IMR-90 (cell line): ENCODE results near the gene PIM3. TPM values are rescaled to one million over a fixed set of nuclear protein-coding genes. Genes with fewer than 3 reads are reported as not detected.

Source experiments
- ATAC-seq: fragments of 200-7000 bp; cut with Tn5 transposase; 2 replicates; pipeline ENCODE4 v1.9.1; 2020; ENCODE audit warnings: low read depth, mild to moderate bottlenecking, moderate library complexity
- BruUV-seq: library from RNA; stranded (reverse); fragments of 400-500 nt; replicated peaks from 2 replicates; lab custom pipeline; 2021; lab: Mats Ljungman, UMichigan
- CTCF ChIA-PET: fragments of 300-600 bp; formaldehyde crosslinking; extraction: SDS; loops from one replicate; lab custom pipeline; 2021; ENCODE audit warnings: antibody characterized with exemption; lab: Yijun Ruan, JAX
- POLR2A ChIA-PET: fragments of 300-600 bp; sonication (Branson Sonifier 250); formaldehyde crosslinking; loops from one replicate; lab custom pipeline; 2022; ENCODE audit warnings: antibody characterized with exemption; ENCODE audit not compliant: unreplicated experiment; lab: Charles Lee
- DNase-seq: peaks from one replicate; pipeline ENCODE4 v3.0.0; 2013
- H2AFZ ChIP-seq: replicated peaks from 2 replicates; pipeline ENCODE3; 2013; ENCODE audit warnings: low read length, mild to moderate bottlenecking; ENCODE audit not compliant: poor library complexity
- H2AK5ac ChIP-seq: 2 replicates; pipeline ENCODE4 v1.6.1; 2013; ENCODE audit warnings: low read depth, low read length, inconsistent platforms
- H2AK9ac ChIP-seq: replicated peaks from 2 replicates; pipeline ENCODE3; 2013; ENCODE audit warnings: mild to moderate bottlenecking, low read depth, low read length, moderate library complexity; ENCODE audit not compliant: poor library complexity
- H2BK120ac ChIP-seq: 2 replicates; pipeline ENCODE4 v1.6.1; 2013; ENCODE audit warnings: low read depth, low read length, inconsistent platforms
- H2BK15ac ChIP-seq: 3 replicates; pipeline ENCODE4 v1.6.1; 2013; ENCODE audit warnings: low read depth, low read length, inconsistent platforms
- H2BK20ac ChIP-seq: 2 replicates; pipeline ENCODE4 v1.6.1; 2013; ENCODE audit warnings: low read depth, mild to moderate bottlenecking, inconsistent platforms, low read length, moderate library complexity
- H2BK5ac ChIP-seq: 2 replicates; pipeline ENCODE4 v1.6.1; 2013; ENCODE audit warnings: mild to moderate bottlenecking, low read depth, low read length, inconsistent platforms; ENCODE audit not compliant: poor library complexity, severe bottlenecking
- H3K14ac ChIP-seq: replicated peaks from 2 replicates; pipeline ENCODE4 v1.6.1; 2013; ENCODE audit warnings: low read depth, low read length, inconsistent platforms
- H3K18ac ChIP-seq: 2 replicates; pipeline ENCODE4 v1.6.1; 2013; ENCODE audit warnings: low read depth, low read length, control low read depth
- H3K23ac ChIP-seq: 2 replicates; pipeline ENCODE4 v1.6.1; 2013; ENCODE audit warnings: low read depth, low read length, inconsistent platforms
- H3K27ac ChIP-seq: 2 replicates; pipeline ENCODE4 v1.5.1; 2013; ENCODE audit warnings: mild to moderate bottlenecking, control low read depth, low read length; ENCODE audit not compliant: insufficient read depth
- H3K27me3 ChIP-seq: 2 replicates; pipeline ENCODE4 v1.6.1; 2013; ENCODE audit warnings: low read length; ENCODE audit not compliant: control insufficient read depth, insufficient read depth
- H3K36me3 ChIP-seq: 2 replicates; pipeline ENCODE4 v1.6.1; 2013; ENCODE audit warnings: low read length, mixed read lengths; ENCODE audit not compliant: control insufficient read depth, insufficient read depth
- H3K4ac ChIP-seq: 2 replicates; pipeline ENCODE4 v1.6.1; 2013; ENCODE audit warnings: low read depth, low read length, inconsistent platforms
- H3K4me1 ChIP-seq: 2 replicates; pipeline ENCODE4 v1.6.1; 2013; ENCODE audit warnings: low read length, mixed read lengths; ENCODE audit not compliant: control insufficient read depth, insufficient read depth
- H3K4me2 ChIP-seq: 2 replicates; pipeline ENCODE4 v1.6.1; 2013; ENCODE audit warnings: low read depth, mild to moderate bottlenecking, control low read depth, low read length, moderate library complexity
- H3K4me3 ChIP-seq: 2 replicates; pipeline ENCODE4 v1.5.1; 2013; ENCODE audit warnings: low read depth, mild to moderate bottlenecking, control low read depth, low read length, moderate library complexity; ENCODE audit not compliant: insufficient read depth
- H3K56ac ChIP-seq: 2 replicates; pipeline ENCODE4 v1.6.1; 2013; ENCODE audit warnings: low read length, inconsistent platforms; ENCODE audit not compliant: insufficient read depth; ENCODE audit errors: extremely low read depth
- H3K79me1 ChIP-seq, 2 experiments: 2 replicates each; pipeline ENCODE4 v1.6.1; 2013; ENCODE audit warnings: low read length in 2 of 2, inconsistent platforms in 1 of 2, low read depth in 1 of 2
- H3K9ac ChIP-seq: 2 replicates; pipeline ENCODE4 v1.6.1; 2013; ENCODE audit warnings: low read depth, low read length, control low read depth
- H3K9me1 ChIP-seq: 2 replicates; pipeline ENCODE4 v1.6.1; 2013; ENCODE audit warnings: low read length, inconsistent platforms; ENCODE audit not compliant: insufficient read depth
- H3K9me3 ChIP-seq: 2 replicates; pipeline ENCODE4 v1.6.1; 2013; ENCODE audit warnings: low read length; ENCODE audit not compliant: control insufficient read depth, insufficient read depth
- H4K20me1 ChIP-seq: 2 replicates; pipeline ENCODE4 v1.6.1; 2013; ENCODE audit warnings: low read length, inconsistent platforms; ENCODE audit not compliant: insufficient read depth
- H4K5ac ChIP-seq: 2 replicates; pipeline ENCODE4 v1.6.1; 2013; ENCODE audit warnings: mild to moderate bottlenecking, low read depth, low read length, control low read depth
- H4K8ac ChIP-seq, 2 experiments: 2 replicates each; pipeline ENCODE4 v1.6.1; 2013; ENCODE audit warnings: low read depth in 2 of 2, low read length in 2 of 2, control low read depth in 1 of 2, inconsistent platforms in 1 of 2
- H4K91ac ChIP-seq: 2 replicates; pipeline ENCODE4 v1.6.1; 2013; ENCODE audit warnings: low read depth, low read length, inconsistent platforms; ENCODE audit not compliant: insufficient read depth
- BHLHE40 ChIP-seq: fragments of 150-350 bp; IDR thresholded peaks from 2 replicates; pipeline ENCODE4 v1.6.1; 2016; ENCODE audit warnings: mild to moderate bottlenecking, low read depth, low read length
- CEBPB ChIP-seq: IDR thresholded peaks from 2 replicates; pipeline ENCODE4 v1.6.1; 2012; ENCODE audit warnings: low read depth, low read length, improper control_type of control experiment
- CHD1 ChIP-seq: IDR thresholded peaks from 2 replicates; pipeline ENCODE4 v1.6.1; 2012; ENCODE audit warnings: low read depth, low read length, improper control_type of control experiment
- FOS ChIP-seq: fragments of 150-350 bp; IDR thresholded peaks from 2 replicates; pipeline ENCODE4 v1.6.1; 2016; ENCODE audit warnings: low read depth, low read length
- MAFK ChIP-seq: IDR thresholded peaks from 2 replicates; pipeline ENCODE4 v1.6.1; 2012; ENCODE audit warnings: low read depth, low read length, improper control_type of control experiment
- MAZ ChIP-seq: IDR thresholded peaks from 2 replicates; pipeline ENCODE4 v1.6.1; 2012; ENCODE audit warnings: low read depth, mild to moderate bottlenecking, low read length, improper control_type of control experiment, moderate library complexity, borderline replicate concordance
- MXI1 ChIP-seq: IDR thresholded peaks from 2 replicates; pipeline ENCODE4 v1.6.1; 2012; ENCODE audit warnings: low read depth, mild to moderate bottlenecking, low read length, moderate library complexity, borderline replicate concordance
- NFE2L2 ChIP-seq: fragments of 150-350 bp; IDR thresholded peaks from 2 replicates; pipeline ENCODE4 v1.6.1; 2016; ENCODE audit warnings: low read depth, mild to moderate bottlenecking, low read length
- POLR2A ChIP-seq: IDR thresholded peaks from 2 replicates; pipeline ENCODE4 v1.6.1; 2012; ENCODE audit warnings: mild to moderate bottlenecking, low read depth, low read length
- RAD21 ChIP-seq: IDR thresholded peaks from 2 replicates; pipeline ENCODE4 v1.6.1; 2012; ENCODE audit warnings: low read length, improper control_type of control experiment
- RFX5 ChIP-seq: IDR thresholded peaks from 2 replicates; pipeline ENCODE4 v1.8.0; 2012; ENCODE audit warnings: low read depth, mild to moderate bottlenecking, low read length, moderate library complexity
- SMC3 ChIP-seq: fragments of 150-350 bp; IDR thresholded peaks from 2 replicates; pipeline ENCODE4 v1.6.1; 2016; ENCODE audit warnings: low read depth, mild to moderate bottlenecking, antibody characterized with exemption, low read length, moderate library complexity
- WGBS, 2 experiments: methylation state at CpG; one replicate each; pipeline versions ENCODE4 v1.1.5 to v1.1.7; 2013; ENCODE audit warnings: missing lambda C conversion rate in 2 of 2; ENCODE audit not compliant: insufficient read length in 1 of 2; ENCODE audit errors: extremely low coverage in 2 of 2; 5-methylcytosine and 5-hydroxymethylcytosine counted together
- dilution Hi-C: fragments of 300-500 bp; cut with HindIII; formaldehyde crosslinking; loops from one replicate; pipeline ENCODE4 v1.14.3; 2018; ENCODE audit warnings: low sequenced_read_pairs; ENCODE audit not compliant: unreplicated experiment
- in situ Hi-C: fragments of 300-500 bp; cut with MboI; formaldehyde crosslinking; loops from 3 replicates; pipeline ENCODE4 v1.14.3; 2019; ENCODE audit warnings: low sequenced_read_pairs, inconsistent platforms, mixed read lengths
- intact Hi-C: fragments of 100-400 bp; cut with micrococcal nuclease; formaldehyde crosslinking; loops from 2 replicates; pipeline ENCODE4 v1.10.0; 2022
- polyA plus RNA-seq, 3 experiments: library from polyadenylated mRNA; depleted of rRNA; stranded (reverse); fragments of >200 nt; gene quantifications; 2 replicates each; pipeline ENCODE4 v1.2.3, GENCODE V29; 2012; ENCODE audit warnings: low replicate concordance in 1 of 3
- total RNA-seq: library from RNA; depleted of rRNA; stranded (reverse); fragments of >200 nt; gene quantifications from 2 replicates; pipeline ENCODE4 v1.2.3, GENCODE V29; 2012
- TF ChIP-seq, protein P1 (sequence below): conservative IDR thresholded peaks from 2 replicates; pipeline ENCODE4 v1.5.1; 2012; ENCODE audit warnings: mild to moderate bottlenecking, low read depth, low read length, improper control_type of control experiment

Gene PIM3
- total and polyA plus RNA-seq, 2 of the 4 experiments (the other 2 are of a cell fraction): 8.6 to 24.7 TPM

DNA sequence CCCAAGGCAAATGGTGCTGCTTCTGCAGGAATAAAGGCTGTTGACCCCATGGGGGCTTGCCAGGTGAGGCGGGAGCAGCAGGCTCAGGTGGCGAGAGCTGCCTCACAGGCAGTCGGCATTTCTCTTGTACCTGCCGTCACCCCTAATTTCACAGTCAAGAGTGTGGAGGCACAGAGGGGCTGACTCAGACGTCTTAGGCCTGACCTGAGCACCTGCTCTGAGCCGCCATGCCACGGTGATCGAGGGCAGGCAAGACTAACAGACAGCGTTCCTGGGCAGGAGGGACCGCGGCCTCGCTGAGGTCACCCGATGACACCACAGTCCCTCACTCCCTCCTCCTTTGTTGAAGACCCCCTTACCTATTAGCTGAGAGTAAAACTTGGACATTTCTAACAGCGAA lies 47.5 kb upstream of the PIM3 start:
- Histone ChIP-seq H3K9ac (no peak overlapping the region), H2BK15ac (no peak overlapping the region), H4K20me1 (no peaks in the 10 kb centered on the region), H3K27me3 (no peaks in the 10 kb centered on the region), H2BK5ac (no peak overlapping the region), H2AK9ac (no peak overlapping the region), H3K4me3 (no peak overlapping the region), H3K27ac (no peak overlapping the region), H3K14ac (no peak overlapping the region), H4K5ac (no peak overlapping the region), H3K4me2 (no peak overlapping the region), H2BK20ac (no peak overlapping the region), H4K91ac (no peak overlapping the region), H3K23ac (no peak overlapping the region), H3K4ac (no peak overlapping the region), H2AK5ac (no peak overlapping the region), H2AFZ (no peak overlapping the region), H3K9me3 (no peaks in the 10 kb centered on the region), H4K8ac (no peak overlapping the region), H3K79me1 (peaks cover 13 to 19% of the 10 kb centered on the region in 2 experiments), H3K9me1 (no peaks in the 10 kb centered on the region), H3K4me1 (peaks cover 2% of the 10 kb centered on the region; the same call in 1 of the 2 replicates), H3K56ac (no peak overlapping the region), H3K36me3 (peaks cover 22% of the 10 kb centered on the region), H2BK120ac (no peak overlapping the region), H3K18ac (no peak overlapping the region)
- dilution Hi-C loops (no loop called here), in situ Hi-C loops (loop anchor here (10.0 to 25.0 kb wide), 2 partner anchors 48 to 101 kb away; no protein-coding TSS in a partner anchor), intact Hi-C loops (no loop called here)
- ChIA-PET CTCF (interaction anchor here (1.7 kb wide), 1 partner anchor 145 kb away, joined by 3 read pairs; no protein-coding TSS in a partner anchor), POLR2A (no interaction called here)
- no peak for ATAC-seq
- 90% methylated on average over 7 of the region's 14 CpGs; no CpG with 5 or more reads in 1 of the 2 experiments for WGBS, 2 experiments
- no TSS peak for BruUV-seq
- TF ChIP-seq CHD1 (no peak), BHLHE40 (no peak), FOS (no peak), SMC3 (no peak), RFX5 (no peak), MXI1 (no peak), NFE2L2 (no peak), CEBPB (no peak), MAFK (no peak), MAZ (no peak), RAD21 (no peak), POLR2A (no peak)
- TF ChIP-seq, protein P1, sequence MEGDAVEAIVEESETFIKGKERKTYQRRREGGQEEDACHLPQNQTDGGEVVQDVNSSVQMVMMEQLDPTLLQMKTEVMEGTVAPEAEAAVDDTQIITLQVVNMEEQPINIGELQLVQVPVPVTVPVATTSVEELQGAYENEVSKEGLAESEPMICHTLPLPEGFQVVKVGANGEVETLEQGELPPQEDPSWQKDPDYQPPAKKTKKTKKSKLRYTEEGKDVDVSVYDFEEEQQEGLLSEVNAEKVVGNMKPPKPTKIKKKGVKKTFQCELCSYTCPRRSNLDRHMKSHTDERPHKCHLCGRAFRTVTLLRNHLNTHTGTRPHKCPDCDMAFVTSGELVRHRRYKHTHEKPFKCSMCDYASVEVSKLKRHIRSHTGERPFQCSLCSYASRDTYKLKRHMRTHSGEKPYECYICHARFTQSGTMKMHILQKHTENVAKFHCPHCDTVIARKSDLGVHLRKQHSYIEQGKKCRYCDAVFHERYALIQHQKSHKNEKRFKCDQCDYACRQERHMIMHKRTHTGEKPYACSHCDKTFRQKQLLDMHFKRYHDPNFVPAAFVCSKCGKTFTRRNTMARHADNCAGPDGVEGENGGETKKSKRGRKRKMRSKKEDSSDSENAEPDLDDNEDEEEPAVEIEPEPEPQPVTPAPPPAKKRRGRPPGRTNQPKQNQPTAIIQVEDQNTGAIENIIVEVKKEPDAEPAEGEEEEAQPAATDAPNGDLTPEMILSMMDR: no peak
- DNase-seq: no peak
